A673 (cell line): ENCODE results near the gene MAL. TPM values are rescaled to one million over a fixed set of nuclear protein-coding genes. Genes with fewer than 3 reads are reported as not detected.

ENCODE experiments used
- BruUV-seq: library from RNA; stranded (reverse); fragments of 400-500 nt; replicated peaks from 2 replicates; lab custom pipeline; 2021; lab: Mats Ljungman, UMichigan
- CTCF ChIA-PET: fragments of 300-600 bp; sonication (Branson Sonifier 250); formaldehyde crosslinking; loops from one replicate; lab custom pipeline; 2022; ENCODE audit warnings: antibody characterized with exemption; lab: Charles Lee
- POLR2A ChIA-PET: fragments of 300-600 bp; sonication (Branson Sonifier 250); formaldehyde crosslinking; loops from one replicate; lab custom pipeline; 2022; ENCODE audit warnings: antibody characterized with exemption; ENCODE audit not compliant: low non-redundant PET; lab: Charles Lee
- DNase-seq: peaks from one replicate; pipeline ENCODE4 v3.0.0-alpha.2; 2015; ENCODE audit warnings: low spot score
- H3K27ac ChIP-seq: fragments of 200-600 bp; sonication (generic); 2 replicates; pipeline ENCODE4 v1.5.1; 2016; ENCODE audit warnings: mixed run types, low read depth, mild to moderate bottlenecking, mixed read lengths, antibody characterized with exemption, low read length; ENCODE audit not compliant: poor library complexity, severe bottlenecking
- H3K27me3 ChIP-seq: fragments of 200-600 bp; sonication (generic); replicated peaks from 2 replicates; pipeline ENCODE4 v1.6.1; 2017; ENCODE audit warnings: mixed run types, low read depth, mild to moderate bottlenecking, mixed read lengths, antibody characterized with exemption, low read length; ENCODE audit not compliant: insufficient read depth, poor library complexity
- H3K36me3 ChIP-seq: fragments of 200-600 bp; sonication (generic); 2 replicates; pipeline ENCODE4 v1.6.1; 2016; ENCODE audit warnings: mixed run types, mild to moderate bottlenecking, mixed read lengths, antibody characterized with exemption, low read length; ENCODE audit not compliant: insufficient read depth, poor library complexity, severe bottlenecking
- H3K4me1 ChIP-seq: fragments of 200-600 bp; sonication (generic); 2 replicates; pipeline ENCODE4 v1.6.1; 2017; ENCODE audit warnings: mixed run types, mild to moderate bottlenecking, mixed read lengths, antibody characterized with exemption, low read length; ENCODE audit not compliant: insufficient read depth, poor library complexity, severe bottlenecking
- H3K4me3 ChIP-seq: fragments of 200-600 bp; sonication (generic); 2 replicates; pipeline ENCODE4 v1.5.1; 2016; ENCODE audit warnings: low read depth, mixed run types, mild to moderate bottlenecking, mixed read lengths, low read length; ENCODE audit not compliant: poor library complexity, severe bottlenecking
- H3K9me3 ChIP-seq: fragments of 200-600 bp; sonication (generic); 2 replicates; pipeline ENCODE4 v1.6.1; 2016; ENCODE audit warnings: mixed run types, low read depth, mild to moderate bottlenecking, mixed read lengths, antibody characterized with exemption, low read length; ENCODE audit not compliant: poor library complexity, severe bottlenecking
- CTCF ChIP-seq: fragments of 300-800, 200-600 bp; sonication (generic); conservative IDR thresholded peaks from 2 replicates; pipeline ENCODE4 v1.5.1; 2017; ENCODE audit warnings: low read depth, mild to moderate bottlenecking, antibody characterized with exemption, low read length, moderate library complexity, mixed read lengths
- EZH2 ChIP-seq: fragments of 200-600 bp; sonication (generic); IDR thresholded peaks from 2 replicates; pipeline ENCODE4 v1.6.1; 2017; ENCODE audit warnings: borderline replicate concordance, low read depth, mild to moderate bottlenecking, mixed read lengths, antibody characterized with exemption, low read length; ENCODE audit not compliant: poor library complexity, severe bottlenecking
- intact Hi-C: fragments of 100-400 bp; cut with micrococcal nuclease; formaldehyde crosslinking; loops from one replicate; pipeline ENCODE4 v1.10.0; 2022; ENCODE audit not compliant: unreplicated experiment
- total RNA-seq: library from RNA; stranded (reverse); gene quantifications from 2 replicates; pipeline ENCODE4 v1.2.3, GENCODE V29; 2021

MAL gene
- total RNA-seq, 1 experiment from 2014 or later = not detected

- Histone ChIP-seq H3K27ac (no peak overlapping the region), H3K4me3 (no peak overlapping the region), H3K9me3 (no peaks in the 10 kb centered on the region), H3K36me3 (no peaks in the 10 kb centered on the region), H3K27me3 (peaks cover 22% of the 10 kb centered on the region), H3K4me1 (no peaks in the 10 kb centered on the region)
- ChIA-PET CTCF (no interaction called here), POLR2A (no interaction called here)
- intact Hi-C loops = no loop called here
- DNase-seq = no peak
- BruUV-seq = no TSS peak
- TF ChIP-seq EZH2 = no peak
- TF ChIP-seq CTCF = no peak
These were observed 26.1 kb downstream of the MAL start for GRCh38 chr2:95051626-95052025.

- POLR2A ChIA-PET = no interaction called here
- Histone ChIP-seq H3K9me3 (no peaks in the 10 kb centered on the region), H3K4me1 (no peaks in the 10 kb centered on the region), H3K4me3 (no peak overlapping the region), H3K27ac (no peak overlapping the region), H3K27me3 (peaks cover 22% of the 10 kb centered on the region), H3K36me3 (no peaks in the 10 kb centered on the region)
- CTCF ChIA-PET = no interaction called here
- intact Hi-C loops = no loop called here
- DNase-seq = no peak
- TF ChIP-seq CTCF (no peak), EZH2 (no peak)
- BruUV-seq = no TSS peak
These were observed 26.8 kb downstream of the MAL start for GRCh38 chr2:95052307-95052706.

GRCh38 chr2:95052804-95053479 is 27.4 kb downstream of the MAL start:
- TF ChIP-seq EZH2 = no peak
- no peak for TF ChIP-seq CTCF
- CTCF ChIA-PET = interaction anchor here (0.9 kb wide), 1 partner anchor 26 kb away, joined by 3 read pairs; no protein-coding TSS in a partner anchor
- H3K27ac ChIP-seq = no peak overlapping the region
- H3K4me3 ChIP-seq = no peak overlapping the region
- no peaks in the 10 kb centered on the region for H3K4me1 ChIP-seq
- no peak for DNase-seq
- H3K9me3 ChIP-seq = no peaks in the 10 kb centered on the region
- POLR2A ChIA-PET = no interaction called here
- BruUV-seq = no TSS peak
- H3K36me3 ChIP-seq = no peaks in the 10 kb centered on the region
- peaks cover 22% of the 10 kb centered on the region for H3K27me3 ChIP-seq
- intact Hi-C loops = no loop called here
